ENCODE data around the gene KCNG2.
"Not testable (repeated sequence)": the region's sequence is repeated elsewhere in the genome, so short reads cannot be mapped to it uniquely, and the experiment has no call there.

KCNG2 gene

DNA sequence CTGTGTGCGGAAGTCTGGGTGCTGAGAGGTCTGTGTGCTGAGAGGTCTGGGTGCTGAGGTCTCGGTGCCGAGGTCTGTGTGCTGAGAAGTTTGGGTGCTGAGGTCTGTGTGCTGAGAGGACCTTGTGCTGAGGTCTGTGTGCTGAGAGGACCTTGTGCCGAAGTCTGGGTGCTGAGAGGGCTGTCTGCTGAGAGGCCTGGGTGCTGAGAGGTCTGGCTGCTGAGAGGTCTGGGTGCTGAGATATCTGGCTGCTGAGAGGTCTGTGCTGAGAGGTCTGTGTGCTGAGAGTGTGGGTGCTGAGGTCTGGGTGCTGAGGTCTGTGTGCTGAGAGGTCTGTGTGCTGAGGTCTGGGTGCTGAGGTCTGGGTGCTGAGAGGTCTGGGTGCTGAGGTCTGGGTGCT, 67.2 kb downstream of the KCNG2 start:
- ATAC-seq (replicated peaks; ENCODE audit: extremely low read depth, poor library complexity, severe bottlenecking); H3K36me3 Mint-ChIP-seq (ENCODE audit: insufficient read depth); H3K4me3 Mint-ChIP-seq; H3K27me3 Mint-ChIP-seq; H3K27ac Mint-ChIP-seq (ENCODE audit: low read depth); DNase-seq (ENCODE audit: low spot score in 2 of 2); H3K4me1 Mint-ChIP-seq: not testable (repeated sequence)
- H3K9me3 Mint-ChIP-seq = peaks cover 10% of the 10 kb centered on the region

DNA sequence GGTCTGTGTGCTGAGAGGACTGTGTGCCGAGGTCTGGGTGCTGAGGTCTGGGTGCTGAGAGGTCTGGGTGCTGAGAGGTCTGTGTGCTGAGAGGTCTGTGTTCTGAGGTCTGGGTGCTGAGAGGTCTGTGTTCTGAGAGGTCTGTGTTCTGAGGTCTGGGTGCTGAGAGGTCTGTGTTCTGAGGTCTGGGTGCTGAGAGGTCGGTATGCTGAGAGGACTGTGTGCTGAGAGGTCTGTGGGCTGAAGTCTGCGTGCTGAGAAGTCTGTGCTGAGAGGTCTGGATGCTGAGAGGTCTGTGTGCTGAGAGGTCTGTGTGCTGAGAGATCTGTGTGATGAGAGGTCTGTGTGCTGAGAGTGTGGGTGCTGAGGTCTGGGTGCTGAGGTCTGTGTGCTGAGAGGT, 68.2 kb downstream of the KCNG2 start:
- H3K9me3 Mint-ChIP-seq; H3K4me1 Mint-ChIP-seq; ATAC-seq (replicated peaks; ENCODE audit: extremely low read depth, poor library complexity, severe bottlenecking); H3K27ac Mint-ChIP-seq (ENCODE audit: low read depth); H3K4me3 Mint-ChIP-seq; H3K27me3 Mint-ChIP-seq; H3K36me3 Mint-ChIP-seq (ENCODE audit: insufficient read depth); DNase-seq (ENCODE audit: low spot score in 2 of 2): not testable (repeated sequence)

DNA sequence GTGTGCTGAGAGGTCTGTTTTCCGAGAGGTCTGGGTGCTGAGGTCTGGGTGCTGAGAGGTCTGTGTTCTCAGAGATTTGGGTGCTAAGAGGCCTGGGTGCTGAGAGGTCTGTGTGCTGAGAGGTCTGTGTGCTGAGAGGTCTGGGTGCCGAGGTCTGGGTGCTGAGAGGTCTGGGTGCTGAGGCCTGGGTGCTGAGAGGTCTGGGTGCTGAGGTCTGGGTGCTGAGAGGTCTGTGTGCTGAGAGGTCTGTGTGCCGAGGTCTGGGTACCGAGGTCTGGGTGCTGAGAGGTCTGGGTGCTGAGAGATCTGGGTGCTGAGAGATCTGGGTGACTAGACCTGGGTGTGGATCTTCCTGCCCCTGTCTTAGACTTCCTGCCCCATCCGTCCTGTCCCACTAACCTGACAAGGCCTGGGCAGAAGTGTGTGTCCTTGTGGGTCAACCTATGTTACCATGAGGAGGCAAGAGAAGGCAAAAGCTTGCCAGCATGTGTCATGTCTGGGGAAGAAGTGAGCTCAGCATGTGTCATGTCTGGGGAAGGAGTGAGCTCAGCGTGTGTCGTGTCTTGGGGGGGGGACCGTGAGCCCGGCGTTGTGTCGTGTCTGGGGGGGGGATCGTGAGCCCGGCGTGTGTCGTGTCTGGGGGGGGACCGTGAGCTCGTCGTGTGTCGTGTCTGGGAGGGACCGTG, 69.3 kb downstream of the KCNG2 start:
- Mint-ChIP-seq H3K27ac (ENCODE audit: low read depth) (no peak overlapping the region), H3K27me3 (no peaks in the 10 kb centered on the region), H3K9me3 (no peaks in the 10 kb centered on the region), H3K4me3 (no peak overlapping the region), H3K36me3 (ENCODE audit: insufficient read depth) (no peaks in the 10 kb centered on the region), H3K4me1 (no peaks in the 10 kb centered on the region)
- no peak for DNase-seq (ENCODE audit: low spot score in 2 of 2)
- no peak for ATAC-seq (replicated peaks; ENCODE audit: extremely low read depth, poor library complexity, severe bottlenecking)

DNA sequence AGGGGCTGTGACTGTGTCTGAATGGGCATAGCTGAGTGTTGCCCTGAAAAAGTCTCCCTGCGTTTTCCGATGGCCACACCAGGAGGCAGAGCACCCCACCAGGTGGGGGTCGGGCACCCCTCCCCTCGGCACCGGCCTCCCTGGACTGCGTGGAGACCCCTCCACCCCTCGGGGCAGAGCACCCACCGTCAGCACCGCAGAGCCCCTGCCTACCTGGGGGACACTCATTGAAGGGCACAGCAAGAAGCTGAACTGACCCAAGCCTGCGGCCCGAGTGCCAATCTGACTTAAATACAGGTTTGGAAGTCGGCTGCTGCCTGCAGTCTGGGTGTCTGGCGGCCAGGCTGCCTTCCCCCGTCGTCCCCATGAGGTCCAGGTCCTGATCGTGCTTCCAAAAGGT, 69.9 kb downstream of the KCNG2 start:
- no peak overlapping the region for H3K27ac Mint-ChIP-seq (ENCODE audit: low read depth)
- no peak for ATAC-seq (replicated peaks; ENCODE audit: extremely low read depth, poor library complexity, severe bottlenecking)
- no peak for DNase-seq (ENCODE audit: low spot score in 2 of 2)
- no peaks in the 10 kb centered on the region for H3K27me3 Mint-ChIP-seq
- H3K4me3 Mint-ChIP-seq = no peak overlapping the region
- H3K4me1 Mint-ChIP-seq = no peaks in the 10 kb centered on the region
- H3K36me3 Mint-ChIP-seq (ENCODE audit: insufficient read depth) = no peaks in the 10 kb centered on the region
- no peaks in the 10 kb centered on the region for H3K9me3 Mint-ChIP-seq

- ATAC-seq (replicated peaks; ENCODE audit: extremely low read depth, poor library complexity, severe bottlenecking) = no peak
- Mint-ChIP-seq H3K4me1 (no peaks in the 10 kb centered on the region), H3K36me3 (ENCODE audit: insufficient read depth) (no peaks in the 10 kb centered on the region), H3K27ac (ENCODE audit: low read depth) (no peak overlapping the region), H3K27me3 (no peaks in the 10 kb centered on the region), H3K9me3 (no peaks in the 10 kb centered on the region), H3K4me3 (no peak overlapping the region)
- DNase-seq (ENCODE audit: low spot score in 2 of 2) = no peak
These were observed 70.5 kb downstream of the KCNG2 start for GRCh38 chr18:79868168-79868784.

DNA sequence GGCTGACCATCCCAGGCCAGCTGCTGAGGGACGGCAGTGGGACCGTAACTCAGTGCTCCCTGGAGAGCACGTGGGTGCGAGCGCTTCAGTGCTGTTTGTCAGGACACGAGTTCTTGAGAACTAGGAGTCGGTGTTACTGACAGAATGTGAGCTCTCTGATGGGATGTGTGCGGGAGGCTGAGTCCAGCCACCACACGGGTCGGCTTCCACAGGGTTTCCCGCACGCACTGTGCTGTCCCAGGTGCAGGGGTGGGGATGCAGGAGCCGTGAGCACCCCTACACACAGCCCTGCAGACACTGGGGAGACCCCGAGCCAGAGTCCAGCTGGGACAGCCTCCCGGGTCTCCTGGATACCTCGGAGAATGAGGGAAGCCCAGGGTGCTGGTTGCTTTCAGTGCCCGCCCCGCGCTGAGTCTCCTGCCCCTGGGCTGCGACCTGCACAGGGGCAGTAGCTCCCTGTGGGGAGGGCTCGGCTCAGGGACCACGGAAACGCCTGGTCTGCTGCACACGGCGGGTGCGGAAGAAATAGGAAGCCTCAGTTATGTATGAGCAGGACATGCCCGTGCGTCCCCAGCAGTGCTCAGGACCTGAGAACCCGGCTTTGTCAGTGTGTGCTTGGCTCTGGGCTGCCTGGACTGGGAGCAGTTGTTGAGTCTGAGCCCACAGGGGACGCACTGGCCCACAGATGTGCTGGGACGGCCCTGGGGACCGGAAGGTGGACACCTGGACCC, 71.2 kb downstream of the KCNG2 start:
- H3K9me3 Mint-ChIP-seq = no peaks in the 10 kb centered on the region
- DNase-seq (ENCODE audit: low spot score in 2 of 2) (no peak), ATAC-seq (replicated peaks; ENCODE audit: extremely low read depth, poor library complexity, severe bottlenecking) (no peak)
- no peaks in the 10 kb centered on the region for H3K4me1 Mint-ChIP-seq
- H3K4me3 Mint-ChIP-seq = no peak overlapping the region
- H3K27me3 Mint-ChIP-seq = no peaks in the 10 kb centered on the region
- no peaks in the 10 kb centered on the region for H3K36me3 Mint-ChIP-seq (ENCODE audit: insufficient read depth)
- no peak overlapping the region for H3K27ac Mint-ChIP-seq (ENCODE audit: low read depth)

- H3K27ac Mint-ChIP-seq (ENCODE audit: low read depth) = no peak overlapping the region
- H3K4me3 Mint-ChIP-seq = no peak overlapping the region
- no peaks in the 10 kb centered on the region for H3K36me3 Mint-ChIP-seq (ENCODE audit: insufficient read depth)
- no peaks in the 10 kb centered on the region for H3K4me1 Mint-ChIP-seq
- no peaks in the 10 kb centered on the region for H3K27me3 Mint-ChIP-seq
- DNase-seq (ENCODE audit: low spot score in 2 of 2) = no peak
- ATAC-seq (replicated peaks; ENCODE audit: extremely low read depth, poor library complexity, severe bottlenecking) = no peak
- no peaks in the 10 kb centered on the region for H3K9me3 Mint-ChIP-seq
These were observed 72.0 kb downstream of the KCNG2 start for GRCh38 chr18:79869591-79870300.

GRCh38 chr18:79870301-79871025, 72.7 kb downstream of the KCNG2 start:
- Mint-ChIP-seq H3K27me3 (no peaks in the 10 kb centered on the region), H3K4me1 (no peaks in the 10 kb centered on the region), H3K36me3 (ENCODE audit: insufficient read depth) (no peaks in the 10 kb centered on the region), H3K9me3 (no peaks in the 10 kb centered on the region), H3K4me3 (no peak overlapping the region), H3K27ac (ENCODE audit: low read depth) (no peak overlapping the region)
- ATAC-seq (replicated peaks; ENCODE audit: extremely low read depth, poor library complexity, severe bottlenecking) (no peak), DNase-seq (ENCODE audit: low spot score in 2 of 2) (no peak)

DNA sequence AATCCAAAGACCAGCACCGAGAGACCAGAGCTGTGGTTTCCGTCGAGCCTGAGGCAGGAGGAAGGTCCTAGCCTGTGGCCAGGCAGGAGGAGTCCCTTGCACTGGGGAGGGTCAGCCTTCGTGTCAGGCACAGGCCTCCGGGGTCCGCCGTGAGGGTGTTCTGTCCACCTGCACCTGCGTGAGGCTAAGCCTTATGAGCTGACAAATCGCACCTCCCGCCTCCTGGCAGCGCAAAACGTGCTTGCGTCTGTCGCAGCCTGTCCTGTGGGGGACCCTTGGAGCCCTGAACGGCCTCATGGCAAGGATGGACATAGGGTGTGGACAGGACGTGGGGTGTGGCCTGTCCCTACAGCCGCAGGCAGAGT, 73.3 kb downstream of the KCNG2 start:
- Mint-ChIP-seq H3K4me3 (no peak overlapping the region), H3K27me3 (no peaks in the 10 kb centered on the region), H3K36me3 (ENCODE audit: insufficient read depth) (no peaks in the 10 kb centered on the region), H3K9me3 (no peaks in the 10 kb centered on the region), H3K27ac (ENCODE audit: low read depth) (no peak overlapping the region), H3K4me1 (no peaks in the 10 kb centered on the region)
- DNase-seq (ENCODE audit: low spot score in 2 of 2) (no peak), ATAC-seq (replicated peaks; ENCODE audit: extremely low read depth, poor library complexity, severe bottlenecking) (no peak)

- H3K27ac Mint-ChIP-seq (ENCODE audit: low read depth) = no peak overlapping the region
- H3K4me1 Mint-ChIP-seq = no peaks in the 10 kb centered on the region
- H3K27me3 Mint-ChIP-seq = no peaks in the 10 kb centered on the region
- ATAC-seq (replicated peaks; ENCODE audit: extremely low read depth, poor library complexity, severe bottlenecking) (no peak), DNase-seq (ENCODE audit: low spot score in 2 of 2) (no peak)
- H3K9me3 Mint-ChIP-seq = no peaks in the 10 kb centered on the region
- H3K36me3 Mint-ChIP-seq (ENCODE audit: insufficient read depth) = no peaks in the 10 kb centered on the region
- H3K4me3 Mint-ChIP-seq = no peak overlapping the region
These were observed 73.8 kb downstream of the KCNG2 start for GRCh38 chr18:79871481-79872091.

GRCh38 chr18:79872527-79873444, 75.0 kb downstream of the KCNG2 start:
- Mint-ChIP-seq H3K4me1 (no peaks in the 10 kb centered on the region), H3K36me3 (ENCODE audit: insufficient read depth) (no peaks in the 10 kb centered on the region), H3K27ac (ENCODE audit: low read depth) (no peak overlapping the region), H3K4me3 (no peak overlapping the region), H3K9me3 (no peaks in the 10 kb centered on the region), H3K27me3 (no peaks in the 10 kb centered on the region)
- ATAC-seq (replicated peaks; ENCODE audit: extremely low read depth, poor library complexity, severe bottlenecking) (no peak), DNase-seq (ENCODE audit: low spot score in 2 of 2) (no peak)
